NCI-H748 treated with DMSO at 0.1 percent for 48 hours (cell line): Measurements from ENCODE around the gene SORD.
"Not testable (repeated sequence)": the region's sequence is repeated elsewhere in the genome, so short reads cannot be mapped to it uniquely, and the experiment has no call there.

Experiments
- DNase-seq: peaks from one replicate; lab custom pipeline; 2025; lab: John Stamatoyannopoulos, UW

SORD gene

GRCh38 chr15:45024649-45025048 lies 1.7 kb downstream of the SORD start:
- not testable (repeated sequence) for DNase-seq

- DNase-seq = not testable (repeated sequence)
Measured at GRCh38 chr15:45025627-45026026, 2.6 kb downstream of the SORD start.

GRCh38 chr15:45026651-45027190 lies 3.7 kb downstream of the SORD start:
- DNase-seq = no peak

- no peak for DNase-seq
Measured at GRCh38 chr15:45027220-45027619, 4.2 kb downstream of the SORD start.

- DNase-seq = no peak
Measured at GRCh38 chr15:45030743-45031142, 7.7 kb downstream of the SORD start.

DNA sequence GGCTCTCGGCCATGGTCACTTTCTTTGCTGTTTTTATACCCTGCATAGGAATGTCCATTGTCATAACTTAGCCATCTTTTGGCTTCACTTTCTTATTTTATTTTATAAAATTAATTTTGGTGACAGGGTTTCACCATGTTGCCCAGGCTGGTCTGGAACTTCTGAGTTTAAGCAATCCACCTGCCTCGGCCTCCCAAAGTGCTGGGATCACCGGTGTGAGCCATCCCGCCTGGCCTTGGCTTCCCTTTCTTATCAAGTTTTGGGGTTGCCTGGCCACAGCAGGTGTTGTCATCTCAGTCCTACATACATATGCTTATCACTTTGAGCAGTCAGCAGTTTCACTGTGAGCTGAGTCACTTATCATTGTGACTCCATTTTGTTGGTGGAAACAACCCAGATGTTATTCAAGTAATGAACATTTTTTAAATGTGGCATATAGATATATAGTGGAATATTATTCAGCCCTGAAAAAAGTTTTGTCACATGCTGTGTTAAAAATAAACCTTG lies 8.6 kb downstream of the SORD start:
- DNase-seq = not testable (repeated sequence)

DNA sequence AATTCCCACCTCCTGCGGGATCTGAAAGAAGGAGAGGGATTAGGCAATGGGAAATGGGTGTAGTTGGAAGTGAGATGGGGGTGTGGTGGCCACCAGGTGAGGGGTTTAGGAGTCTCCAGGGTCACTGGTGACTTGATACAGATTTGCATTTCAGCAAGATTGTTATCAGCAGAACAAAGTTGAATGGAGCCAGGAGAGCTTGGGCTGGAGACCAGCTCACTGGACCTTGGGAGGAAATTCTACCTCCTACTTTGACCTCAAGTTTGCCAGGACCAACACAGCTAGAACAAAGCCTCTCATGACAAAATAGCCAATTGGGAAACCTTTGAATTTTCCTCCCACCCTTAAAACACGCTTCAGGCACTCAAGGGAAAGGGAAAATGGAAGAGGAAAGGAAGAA lies 9.5 kb downstream of the SORD start:
- not testable (repeated sequence) for DNase-seq

DNA sequence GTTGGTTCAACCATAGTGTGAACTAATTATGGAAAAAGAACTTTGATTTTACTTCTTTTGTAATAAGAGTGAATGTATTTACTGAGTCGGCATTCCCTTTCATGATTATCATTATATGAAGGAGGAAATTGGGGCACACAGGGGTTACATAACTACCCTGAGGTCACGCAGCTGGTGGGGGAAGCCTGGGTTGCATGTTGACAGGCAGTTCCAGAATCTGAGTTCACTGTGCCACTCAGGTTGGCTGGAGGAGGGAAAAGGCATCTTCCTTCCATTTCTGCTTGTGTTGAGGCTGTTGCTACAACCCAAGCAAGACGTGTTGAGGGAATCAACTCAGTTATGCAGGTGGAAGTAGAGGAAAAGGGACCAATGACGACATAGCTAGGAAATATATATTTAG lies 11.1 kb downstream of the SORD start:
- DNase-seq = not testable (repeated sequence)

DNA sequence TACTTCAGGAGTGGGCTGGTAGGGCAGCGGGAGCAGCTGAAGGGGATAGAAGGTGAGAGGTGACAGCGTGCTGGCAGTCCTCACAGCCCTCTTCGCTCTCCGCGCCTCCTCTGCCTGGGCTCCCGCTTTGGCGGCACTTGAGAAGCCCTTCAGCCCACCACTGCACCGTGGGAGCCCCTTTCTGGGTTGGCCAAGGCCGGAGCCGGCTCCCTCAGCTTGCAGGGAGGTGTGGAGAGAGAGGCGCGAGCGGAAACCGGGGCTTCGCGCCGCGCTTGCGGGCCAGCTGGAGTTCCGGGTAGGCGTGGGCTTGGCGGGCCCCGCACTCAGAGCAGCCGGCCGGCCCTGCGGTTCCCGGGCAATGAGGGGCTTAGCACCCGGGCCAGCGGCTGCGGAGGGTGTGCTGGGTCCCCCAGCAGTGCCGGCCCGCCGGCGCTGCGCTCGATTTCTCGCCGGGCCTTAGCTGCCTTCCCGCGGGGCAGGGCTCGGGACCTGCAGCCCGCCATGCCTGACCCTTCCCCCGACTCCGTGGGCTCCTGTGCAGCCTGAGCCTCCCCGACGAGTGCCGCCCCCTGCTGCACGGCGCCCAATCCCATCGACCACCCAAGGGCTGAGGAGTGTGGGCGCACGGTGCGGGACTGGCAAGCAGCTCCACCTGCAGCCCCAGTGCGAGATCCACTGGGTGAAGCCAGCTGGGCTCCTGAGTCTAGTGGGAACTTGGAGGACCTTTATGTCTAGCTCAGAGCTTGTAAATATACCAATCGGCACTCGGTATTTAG lies 11.8 kb downstream of the SORD start:
- not testable (repeated sequence) for DNase-seq

- DNase-seq = peak; percentile 85
Measured at GRCh38 chr15:45036812-45037781, 14.1 kb downstream of the SORD start.

DNA sequence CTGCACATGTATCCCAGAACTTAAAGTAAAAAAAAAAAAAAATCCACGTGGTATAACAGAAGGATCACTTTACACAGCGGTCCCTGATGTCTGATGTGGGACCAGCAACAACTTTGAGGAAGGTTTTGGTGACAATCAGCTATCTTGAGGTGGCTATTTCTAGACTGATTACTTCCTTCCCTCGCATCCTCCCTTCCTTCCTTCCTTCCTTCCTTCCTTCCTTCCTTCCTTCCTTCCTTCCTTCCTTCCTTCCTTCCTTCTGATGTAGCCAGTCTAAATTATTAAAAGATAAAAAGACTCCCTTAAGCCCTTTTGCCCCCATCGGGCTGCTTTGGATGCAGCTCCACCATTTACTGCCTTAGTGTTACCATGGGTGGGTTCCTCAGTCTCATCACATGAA lies 14.9 kb downstream of the SORD start:
- DNase-seq = no peak

DNA sequence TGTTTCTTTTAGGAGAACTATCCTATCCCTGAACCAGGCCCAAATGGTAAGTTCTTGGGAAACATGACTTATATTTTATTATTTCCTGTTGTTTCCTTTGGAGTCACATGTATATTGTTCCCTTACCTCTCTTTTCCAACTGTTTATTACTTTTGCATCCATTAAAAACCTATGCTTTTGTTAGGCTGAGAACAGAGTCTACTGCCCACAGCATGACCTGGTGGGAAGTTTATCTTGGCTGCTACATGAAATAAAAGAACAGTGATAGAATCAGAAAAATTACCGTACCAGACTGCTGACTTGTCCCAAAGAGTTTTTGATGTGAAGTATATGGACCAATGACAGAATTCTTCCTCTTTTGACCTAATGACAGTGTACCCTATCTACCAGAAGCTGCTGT lies 17.4 kb downstream of the SORD start:
- DNase-seq = not testable (repeated sequence)

GRCh38 chr15:45041538-45041937 lies 18.5 kb downstream of the SORD start:
- DNase-seq = not testable (repeated sequence)

DNA sequence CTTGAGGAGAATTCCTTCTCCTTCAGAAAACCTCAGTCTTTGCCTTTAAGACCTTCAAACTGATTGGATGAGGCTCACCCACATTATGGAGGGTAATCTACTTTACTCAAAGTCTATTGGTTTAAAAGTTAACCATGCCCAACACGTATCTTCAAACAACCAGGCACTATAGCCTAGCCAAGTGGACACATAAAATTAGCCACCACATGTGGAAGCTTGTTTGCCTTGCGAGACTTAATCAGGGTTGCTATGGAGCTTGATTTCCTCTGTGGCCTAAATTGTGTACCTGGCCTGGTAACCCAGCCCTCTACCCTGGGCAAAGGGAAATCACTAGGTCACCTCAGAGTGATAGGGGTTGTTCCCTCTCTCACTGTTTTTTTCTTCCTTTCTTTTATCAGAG lies 19.9 kb downstream of the SORD start:
- not testable (repeated sequence) for DNase-seq

- DNase-seq = not testable (repeated sequence)
Measured at GRCh38 chr15:45044270-45044669, 21.3 kb downstream of the SORD start.

- not testable (repeated sequence) for DNase-seq
Measured at GRCh38 chr15:45048449-45048793, 25.4 kb downstream of the SORD start.

DNA sequence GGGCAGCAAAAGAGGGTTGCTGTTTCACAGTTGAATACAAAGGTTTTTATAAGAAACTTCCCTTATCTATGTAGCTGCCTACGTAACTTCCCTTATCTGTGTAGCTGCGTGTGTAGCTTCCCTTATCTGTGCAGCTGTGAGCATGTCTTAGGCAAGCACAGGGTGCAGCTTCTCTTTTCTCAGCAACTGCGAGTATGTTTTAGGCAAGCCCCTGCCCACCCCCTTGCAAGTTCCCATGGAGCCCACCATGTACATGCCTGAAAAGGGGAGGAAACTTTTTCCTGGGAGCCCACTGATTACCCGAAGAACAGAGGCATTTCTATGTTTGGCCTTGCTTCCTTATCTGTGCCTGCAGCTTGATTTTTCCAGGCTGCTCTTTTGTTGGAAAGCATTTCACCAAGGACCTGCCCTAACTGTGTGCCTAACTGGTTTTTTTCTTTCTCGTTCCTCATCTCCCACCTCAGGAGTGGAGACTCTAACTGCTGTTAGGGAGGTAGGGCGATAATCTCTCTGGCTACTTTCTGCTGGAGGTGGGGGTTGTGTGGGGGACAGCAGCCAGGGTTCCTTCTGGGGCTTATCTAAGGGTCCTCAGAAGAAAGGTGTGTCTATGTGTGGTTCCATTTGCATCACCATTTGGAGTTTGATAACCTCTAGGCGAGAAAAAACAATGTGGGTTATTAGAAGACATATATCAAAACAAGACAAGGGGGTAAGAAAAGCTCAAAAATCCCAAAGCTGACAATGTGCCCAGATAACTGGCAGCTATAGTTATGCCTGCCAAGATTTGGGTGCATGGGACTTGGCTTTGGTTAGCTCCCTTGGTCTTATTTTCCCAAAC lies 26.0 kb downstream of the SORD start:
- DNase-seq = no peak

- DNase-seq = no peak
Measured at GRCh38 chr15:45050587-45050986, 27.6 kb downstream of the SORD start.

DNA sequence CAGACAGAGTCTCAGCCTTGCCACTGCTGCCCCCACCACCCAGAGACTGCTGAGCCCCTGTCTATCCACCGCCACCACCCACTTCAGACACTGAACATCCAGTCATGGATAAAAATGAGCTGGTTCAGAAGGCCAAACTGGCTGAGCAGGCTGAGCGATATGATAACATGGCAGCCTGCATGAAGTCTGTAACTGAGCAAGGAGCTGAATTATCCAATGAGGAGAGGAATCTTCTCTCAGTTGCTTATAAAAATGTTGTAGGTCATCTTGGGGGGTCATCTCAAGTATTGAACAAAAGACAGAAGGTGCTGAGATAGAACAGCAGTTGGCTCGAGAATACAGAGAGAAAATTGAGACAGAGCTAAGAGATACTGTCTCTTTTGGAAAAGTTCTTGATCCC lies 29.7 kb downstream of the SORD start:
- DNase-seq = not testable (repeated sequence)

- DNase-seq = not testable (repeated sequence)
Measured at GRCh38 chr15:45058690-45059675, 36.0 kb downstream of the SORD start.
